ENCODE measurements around the gene PACC1.

- TF ChIP-seq SIN3A (IDR thresholded peaks at IDR 0.05; ENCODE audit: low read depth, low read length) (no peak), CTCF (IDR thresholded peaks at IDR 0.05 in 2 of 3, conservative IDR thresholded peaks at IDR 0.05 in 1 of 3; ENCODE audit: control insufficient read depth in 2 of 3, extremely low read depth in 1 of 3, insufficient read depth in 1 of 3, low read depth in 3 of 3, low read length in 3 of 3) (no peak), RFX5 (IDR thresholded peaks at IDR 0.05; ENCODE audit: low read depth, low read length) (no peak), EZH2 (IDR thresholded peaks at IDR 0.05; ENCODE audit: borderline replicate concordance, control insufficient read depth, low read depth, low read length) (no peak), KDM1A (IDR thresholded peaks at IDR 0.05; ENCODE audit: borderline replicate concordance) (no peak), YY1 (IDR thresholded peaks at IDR 0.05; ENCODE audit: low read depth, low read length) (no peak), POLR2A (IDR thresholded peaks at IDR 0.05; ENCODE audit: low read depth, low read length) (no peak), TCF7 (IDR thresholded peaks at IDR 0.05; ENCODE audit: borderline replicate concordance) (no peak), BMI1 (IDR thresholded peaks at IDR 0.05; ENCODE audit: borderline replicate concordance) (no peak)
- TF ChIP-seq, protein P1, sequence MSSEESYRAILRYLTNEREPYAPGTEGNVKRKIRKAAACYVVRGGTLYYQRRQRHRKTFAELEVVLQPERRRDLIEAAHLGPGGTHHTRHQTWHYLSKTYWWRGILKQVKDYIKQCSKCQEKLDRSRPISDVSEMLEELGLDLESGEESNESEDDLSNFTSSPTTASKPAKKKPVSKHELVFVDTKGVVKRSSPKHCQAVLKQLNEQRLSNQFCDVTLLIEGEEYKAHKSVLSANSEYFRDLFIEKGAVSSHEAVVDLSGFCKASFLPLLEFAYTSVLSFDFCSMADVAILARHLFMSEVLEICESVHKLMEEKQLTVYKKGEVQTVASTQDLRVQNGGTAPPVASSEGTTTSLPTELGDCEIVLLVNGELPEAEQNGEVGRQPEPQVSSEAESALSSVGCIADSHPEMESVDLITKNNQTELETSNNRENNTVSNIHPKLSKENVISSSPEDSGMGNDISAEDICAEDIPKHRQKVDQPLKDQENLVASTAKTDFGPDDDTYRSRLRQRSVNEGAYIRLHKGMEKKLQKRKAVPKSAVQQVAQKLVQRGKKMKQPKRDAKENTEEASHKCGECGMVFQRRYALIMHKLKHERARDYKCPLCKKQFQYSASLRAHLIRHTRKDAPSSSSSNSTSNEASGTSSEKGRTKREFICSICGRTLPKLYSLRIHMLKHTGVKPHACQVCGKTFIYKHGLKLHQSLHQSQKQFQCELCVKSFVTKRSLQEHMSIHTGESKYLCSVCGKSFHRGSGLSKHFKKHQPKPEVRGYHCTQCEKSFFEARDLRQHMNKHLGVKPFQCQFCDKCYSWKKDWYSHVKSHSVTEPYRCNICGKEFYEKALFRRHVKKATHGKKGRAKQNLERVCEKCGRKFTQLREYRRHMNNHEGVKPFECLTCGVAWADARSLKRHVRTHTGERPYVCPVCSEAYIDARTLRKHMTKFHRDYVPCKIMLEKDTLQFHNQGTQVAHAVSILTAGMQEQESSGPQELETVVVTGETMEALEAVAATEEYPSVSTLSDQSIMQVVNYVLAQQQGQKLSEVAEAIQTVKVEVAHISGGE (CRISPR knock-in tag; IDR thresholded peaks at IDR 0.05): no peak
These were observed 13.8 kb upstream of the PACC1 start for GRCh38 chr1:212428496-212428895.
